HG03025 (cell line): Measurements from ENCODE around the gene IRF2.

Experiments used
- ATAC-seq: cut with Tn5 transposase; IDR thresholded peaks from one replicate; pipeline ENCODE4 v1.9.1; 2021; ENCODE audit warnings: mild to moderate bottlenecking, moderate library complexity; ENCODE audit not compliant: unreplicated experiment, low FRiP score

Gene IRF2

GRCh38 chr4:184375027-184375426 is 99.3 kb downstream of the IRF2 start:
- no peak for ATAC-seq

DNA sequence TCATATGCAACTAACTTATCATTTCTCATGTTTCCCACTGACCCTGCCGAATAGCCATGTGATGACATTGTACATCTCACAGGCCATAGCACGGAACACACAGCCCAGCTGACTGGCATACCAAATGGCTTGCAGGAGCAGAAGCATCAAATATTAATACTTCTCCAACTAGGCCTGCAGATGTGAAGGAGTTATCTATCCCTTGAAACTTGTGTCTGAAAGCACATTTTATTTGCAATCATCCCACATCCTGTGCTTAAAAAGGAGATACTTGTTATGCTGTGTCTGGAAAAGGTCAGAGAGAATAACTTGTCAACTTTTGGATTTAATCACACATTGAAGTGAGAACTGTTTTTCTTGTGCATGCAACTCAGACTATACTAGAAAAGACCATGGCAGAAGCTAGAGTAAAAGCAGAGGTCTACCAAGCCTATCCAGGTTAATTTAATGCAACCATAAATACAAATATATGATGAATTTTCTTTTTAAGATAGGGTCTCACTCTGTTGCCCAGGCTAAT is 100.4 kb downstream of the IRF2 start:
- ATAC-seq = no peak

DNA sequence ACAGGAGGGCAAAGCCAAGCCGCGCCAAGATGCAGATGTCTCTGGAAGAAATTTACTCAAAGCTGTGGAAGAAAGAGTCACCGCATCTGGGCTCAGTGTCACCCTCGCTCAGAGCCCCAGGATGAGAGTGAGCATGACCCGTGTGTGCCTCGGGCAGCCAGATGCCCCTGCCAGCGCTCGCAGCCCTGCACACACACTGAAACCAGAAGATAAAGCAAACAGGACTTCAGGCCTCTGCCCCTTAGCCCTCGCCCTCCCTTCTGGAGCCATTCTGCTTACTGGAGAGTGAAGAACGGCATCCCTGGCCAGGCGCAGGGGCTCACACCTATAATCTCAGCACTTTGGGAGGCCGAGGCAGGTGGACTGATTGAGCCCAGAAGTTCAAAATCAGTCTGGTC is 103.0 kb downstream of the IRF2 start:
- ATAC-seq = no peak

- ATAC-seq = no peak
Observed at GRCh38 chr4:184370711-184371389, 103.5 kb downstream of the IRF2 start.

- no peak for ATAC-seq
Observed at GRCh38 chr4:184369871-184370270, 104.5 kb downstream of the IRF2 start.

DNA sequence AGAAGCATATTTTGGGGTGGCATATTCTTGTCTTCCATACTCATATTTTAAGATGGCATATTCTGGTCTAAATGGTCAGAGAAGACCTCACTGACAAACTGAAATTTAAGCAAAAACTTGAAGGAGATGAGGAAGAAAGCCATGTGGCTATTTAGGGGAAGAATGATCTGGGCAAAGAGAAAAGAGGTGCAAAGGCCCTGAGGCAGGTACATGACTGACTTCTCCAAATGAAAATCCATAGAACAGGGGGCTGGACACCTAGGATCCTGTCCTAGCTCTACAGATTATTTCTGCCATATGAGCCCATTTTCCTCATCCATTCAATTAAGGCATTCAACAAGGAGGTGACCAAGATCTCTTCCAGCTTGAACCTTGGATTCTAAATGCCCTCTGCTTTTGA is 105.6 kb downstream of the IRF2 start:
- ATAC-seq = no peak

GRCh38 chr4:184368290-184368689 is 106.1 kb downstream of the IRF2 start:
- ATAC-seq = no peak

DNA sequence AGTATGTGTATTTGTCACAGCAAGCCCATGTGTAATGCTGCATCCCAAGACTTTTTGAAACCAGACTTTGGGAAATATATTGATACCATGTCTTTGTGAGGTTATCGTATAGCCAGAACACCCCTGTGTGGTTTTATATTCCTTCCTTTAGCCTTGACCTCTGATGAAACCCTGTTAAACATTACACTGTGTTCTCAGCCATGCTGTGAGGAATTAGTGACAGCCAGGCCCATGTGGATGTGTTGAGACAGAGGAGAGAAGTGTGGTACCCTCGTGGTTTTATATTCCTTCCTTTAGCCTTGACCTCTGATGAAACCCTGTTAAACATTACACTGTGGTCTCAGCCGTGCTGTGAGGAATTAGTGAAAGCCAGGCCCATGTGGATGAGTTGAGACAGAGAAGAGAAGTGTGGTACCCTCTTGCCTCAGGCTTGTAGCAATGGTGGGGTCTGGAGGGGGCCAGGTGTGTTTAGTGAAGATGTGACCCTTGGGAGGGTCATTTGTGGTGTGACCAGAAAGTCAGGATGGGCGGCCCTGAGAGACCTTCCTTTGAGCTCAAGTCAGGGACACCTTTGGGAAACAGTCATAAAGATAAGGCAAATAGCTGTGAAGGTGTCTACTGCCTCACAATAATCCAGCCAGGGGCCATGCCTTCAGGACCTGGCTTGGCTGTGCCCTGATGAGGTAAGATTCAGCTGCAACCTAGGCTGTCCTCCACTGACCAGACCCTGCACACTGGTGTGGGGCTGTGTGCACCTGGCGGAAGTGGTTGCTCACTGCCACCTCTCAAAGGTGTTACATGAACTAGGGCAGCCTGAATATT is 110.0 kb downstream of the IRF2 start:
- no peak for ATAC-seq

DNA sequence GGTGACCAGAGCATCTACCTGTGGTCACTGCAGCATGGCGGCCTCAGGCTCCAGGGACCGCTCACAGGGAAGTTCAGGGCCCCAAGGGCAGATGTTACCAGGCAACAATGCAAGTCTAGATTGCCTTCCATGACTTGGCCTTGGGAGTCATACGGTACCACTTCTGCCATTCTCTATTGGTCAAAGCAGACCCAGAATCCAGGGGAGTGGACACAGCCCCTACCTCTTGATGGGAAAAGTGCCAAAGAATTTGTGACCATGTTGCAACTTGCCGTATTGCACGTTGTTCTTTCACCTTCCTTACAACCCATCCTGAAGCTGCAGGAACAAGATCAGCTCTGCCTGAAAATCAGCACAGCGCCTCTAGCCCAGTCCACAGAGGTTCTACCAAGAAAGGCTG is 111.1 kb downstream of the IRF2 start:
- no peak for ATAC-seq

GRCh38 chr4:184362396-184362795 is 112.0 kb downstream of the IRF2 start:
- ATAC-seq = no peak

DNA sequence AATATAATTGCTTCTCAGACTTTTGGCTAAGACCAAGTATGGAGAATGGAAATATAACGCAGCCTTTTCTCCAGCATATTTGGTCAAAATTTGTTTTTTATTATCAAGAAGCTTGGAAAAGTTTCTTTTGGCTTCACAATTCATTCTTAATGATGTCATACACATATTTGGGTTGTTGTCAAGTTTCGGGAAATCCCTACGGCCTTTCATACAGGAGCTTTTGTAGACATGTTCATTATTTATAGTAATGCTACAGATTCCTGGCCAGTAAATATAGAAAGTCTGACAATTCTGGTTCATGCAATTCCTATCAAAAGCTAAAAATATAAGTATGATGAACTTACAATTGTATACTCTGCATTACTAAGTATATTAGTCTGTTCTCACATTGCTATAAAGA is 112.9 kb downstream of the IRF2 start:
- ATAC-seq = no peak

DNA sequence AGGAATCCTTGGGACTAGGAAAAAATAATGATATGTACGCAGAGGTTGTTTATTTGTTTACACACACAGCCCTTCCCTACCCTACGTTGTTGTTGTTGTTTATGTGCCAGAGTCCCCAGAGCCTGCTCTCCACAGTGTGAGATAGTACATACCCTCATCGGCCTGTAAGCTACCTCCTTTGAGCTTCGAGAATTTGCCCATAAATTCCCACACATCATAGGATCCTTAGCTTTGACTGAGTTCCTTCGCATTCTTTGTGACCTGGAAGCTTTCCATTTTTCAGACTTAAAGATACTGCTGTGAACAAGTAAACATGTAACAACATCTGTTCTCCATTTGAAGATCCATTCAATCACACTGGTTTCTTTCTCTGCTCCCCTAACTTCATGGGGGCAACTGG is 114.5 kb downstream of the IRF2 start:
- no peak for ATAC-seq

DNA sequence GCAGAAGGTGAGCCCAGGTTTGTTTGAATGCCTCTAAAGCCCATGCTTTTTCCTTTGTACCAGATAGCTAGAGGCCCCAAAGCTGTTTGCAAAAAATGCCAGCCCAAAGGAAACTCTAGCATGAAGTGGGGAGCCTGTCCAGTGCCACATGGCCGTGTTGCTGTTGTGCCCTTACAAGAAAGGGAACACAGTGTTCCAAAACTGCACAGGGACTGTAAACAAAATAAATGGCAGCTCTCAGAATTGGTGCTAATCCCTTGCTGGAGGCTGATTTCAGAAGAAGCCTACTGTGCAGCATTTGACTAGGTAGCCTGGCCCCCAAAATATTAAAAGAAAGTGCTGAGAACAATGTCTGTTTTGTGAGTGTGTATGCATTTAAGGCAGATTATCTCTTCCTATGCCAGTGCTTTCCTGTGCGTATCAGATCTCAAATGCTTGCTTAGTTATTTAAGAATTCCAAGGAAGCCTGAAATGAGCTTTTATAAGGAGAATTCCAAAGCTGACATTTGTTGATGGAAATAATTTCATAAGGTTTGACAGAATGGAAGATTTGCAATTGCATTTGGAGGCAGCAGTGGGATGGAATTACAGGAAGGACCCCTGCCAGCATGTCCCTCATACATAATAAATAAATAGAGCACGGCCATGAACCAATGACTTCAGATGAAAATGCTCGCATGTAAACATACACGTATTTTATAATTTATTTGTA is 115.7 kb downstream of the IRF2 start:
- no peak for ATAC-seq

DNA sequence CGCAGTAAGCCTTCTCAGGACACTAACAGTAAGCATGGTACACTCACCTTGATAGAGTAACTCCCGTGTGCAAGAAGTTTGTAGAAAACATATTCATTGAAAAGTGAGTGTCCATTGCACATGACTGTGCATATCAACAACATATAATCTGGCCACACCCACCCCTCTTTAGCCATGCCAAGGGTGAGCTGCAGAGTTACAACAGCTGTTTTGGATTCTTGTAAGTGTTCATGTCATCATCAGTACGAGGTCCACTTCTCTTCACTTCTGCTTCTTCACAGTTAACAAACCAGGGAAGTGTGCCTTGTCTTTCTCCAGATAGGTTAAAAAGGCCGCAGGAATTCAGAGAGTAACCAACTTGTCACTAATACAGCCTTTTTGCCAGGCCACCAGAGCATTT is 116.6 kb downstream of the IRF2 start:
- ATAC-seq = no peak

DNA sequence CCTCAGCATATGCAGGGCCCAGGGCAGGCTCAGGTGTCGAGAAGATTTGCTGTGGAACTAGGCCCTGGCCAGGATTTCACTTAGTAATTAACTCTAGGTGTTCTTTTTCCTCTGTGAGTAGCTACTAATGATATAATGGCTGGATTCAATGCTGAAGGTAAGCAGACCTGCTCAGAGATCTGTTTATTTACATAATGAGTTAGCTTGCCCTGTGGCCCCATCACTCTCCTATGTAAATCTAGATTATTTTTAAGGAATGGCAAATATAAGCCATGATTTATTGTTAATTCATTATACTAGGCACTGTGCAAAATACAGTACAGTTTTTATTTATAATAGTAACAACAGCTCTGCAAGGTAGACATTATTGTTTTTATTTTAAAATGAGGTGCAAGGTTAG is 117.2 kb downstream of the IRF2 start:
- no peak for ATAC-seq

DNA sequence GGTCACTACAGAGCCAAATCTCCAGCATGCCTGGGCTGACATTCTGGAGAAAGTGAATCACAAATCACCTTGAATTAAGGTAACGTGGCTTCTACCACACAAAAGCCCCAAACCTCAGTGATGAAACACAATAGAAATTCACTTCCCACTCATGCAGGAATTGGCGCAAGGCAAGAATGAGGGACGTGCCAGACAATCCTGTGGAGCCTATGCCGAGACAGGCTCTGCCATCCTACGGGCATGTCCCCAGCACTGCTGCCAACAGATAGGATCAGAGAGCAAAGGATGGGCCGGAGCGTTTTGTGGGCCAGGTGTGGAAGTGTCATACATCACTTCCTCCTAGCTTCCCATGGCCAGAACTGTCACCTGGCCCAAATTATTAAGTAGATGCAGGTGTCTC is 118.0 kb downstream of the IRF2 start:
- no peak for ATAC-seq

GRCh38 chr4:184355857-184356256 is 118.5 kb downstream of the IRF2 start:
- no peak for ATAC-seq

- no peak for ATAC-seq
Observed at GRCh38 chr4:184355111-184355604, 119.2 kb downstream of the IRF2 start.

DNA sequence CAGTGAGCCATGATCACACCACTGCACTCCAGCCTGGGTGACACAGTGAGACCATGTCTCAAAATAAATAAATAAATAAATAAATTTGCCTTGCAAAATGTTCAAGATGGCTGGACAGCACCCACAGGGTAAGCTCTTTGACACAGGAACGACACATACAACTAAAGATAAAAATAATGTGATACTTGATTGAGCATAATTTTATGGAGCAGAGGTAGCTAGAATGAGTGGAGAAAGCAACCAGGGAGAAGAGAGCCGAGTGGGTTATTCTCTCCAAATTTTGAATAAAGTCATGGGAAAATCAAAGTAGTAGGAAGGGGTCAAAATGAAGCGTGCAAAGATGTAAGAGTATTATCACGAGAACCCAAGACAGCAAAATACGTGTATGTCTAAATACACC is 121.5 kb downstream of the IRF2 start:
- ATAC-seq = no peak

DNA sequence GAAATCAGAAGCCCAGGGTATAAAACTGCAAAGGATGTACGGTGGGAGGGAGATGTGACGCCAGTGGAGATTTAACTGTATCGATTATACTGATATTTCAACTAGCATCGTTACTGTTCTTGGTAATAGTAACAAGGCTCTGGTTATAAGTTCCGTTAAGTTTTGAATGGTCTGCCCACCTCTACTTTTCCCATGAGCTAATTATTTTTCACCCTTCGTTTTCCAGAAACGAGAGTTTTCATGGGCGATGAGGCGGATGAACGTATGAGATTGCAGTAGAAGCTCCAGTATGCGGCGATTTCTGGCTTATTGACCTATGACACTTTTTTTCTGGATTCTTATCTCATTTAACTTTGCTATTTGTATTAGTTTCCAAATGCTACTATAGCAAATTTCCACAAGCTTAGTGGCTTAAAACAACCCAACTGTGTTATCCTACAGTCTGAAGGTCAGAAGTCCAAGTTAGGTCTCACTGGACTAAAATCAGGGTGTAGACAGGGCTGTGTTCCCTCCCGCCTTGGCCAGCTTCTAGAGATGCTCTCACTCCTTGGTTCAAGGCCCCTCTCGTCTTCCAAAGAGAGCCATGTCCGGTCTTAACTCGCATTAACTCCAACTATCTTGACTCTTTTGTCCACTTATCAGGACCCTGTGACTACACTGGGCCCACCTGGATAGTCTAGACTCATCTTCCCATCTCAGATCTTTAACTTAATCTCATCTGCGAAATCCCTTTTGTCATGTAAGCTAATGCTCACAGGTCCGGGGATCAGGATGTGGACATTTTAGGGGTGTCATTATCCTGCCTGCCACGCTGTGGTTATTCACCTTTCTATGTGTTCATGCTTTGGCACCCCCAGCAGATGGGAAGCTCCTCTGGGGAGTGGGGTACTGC is 122.5 kb downstream of the IRF2 start:
- no peak for ATAC-seq
